NAMALWA (cell line): ENCODE results near the gene YARS1.
"Not testable (repeated sequence)": the region's sequence is repeated elsewhere in the genome, so short reads cannot be mapped to it uniquely, and the experiment has no call there.

ENCODE experiments used
- DNase-seq: peaks from one replicate; pipeline ENCODE4 v3.0.0-alpha.2; 2015; ENCODE audit warnings: low spot score

Gene YARS1

GRCh38 chr1:32817815-32818786 is 943 bp upstream of the YARS1 start:
- DNase-seq, result peak; percentile 61

GRCh38 chr1:32816676-32817158 is 441 bp downstream of the YARS1 start:
- no peak for DNase-seq

- DNase-seq, result no peak
Observed at GRCh38 chr1:32813941-32814739, 3.0 kb downstream of the YARS1 start.

- no peak for DNase-seq
Observed at GRCh38 chr1:32811917-32812316, 5.2 kb downstream of the YARS1 start.

GRCh38 chr1:32811265-32811664 is 5.9 kb downstream of the YARS1 start:
- no peak for DNase-seq

- no peak for DNase-seq
Observed at GRCh38 chr1:32810358-32810757, 6.8 kb downstream of the YARS1 start.

- no peak for DNase-seq
Observed at GRCh38 chr1:32808580-32808979, 8.6 kb downstream of the YARS1 start.

- no peak for DNase-seq
Observed at GRCh38 chr1:32806910-32807523, 10.1 kb downstream of the YARS1 start.

- DNase-seq, result no peak
Observed at GRCh38 chr1:32806290-32806689, 10.9 kb downstream of the YARS1 start.

- DNase-seq, result not testable (repeated sequence)
Observed at GRCh38 chr1:32804460-32804859, 12.7 kb downstream of the YARS1 start.

- no peak for DNase-seq
Observed at GRCh38 chr1:32801096-32801715, 16.0 kb downstream of the YARS1 start.

GRCh38 chr1:32798679-32799416 is 18.3 kb downstream of the YARS1 start:
- DNase-seq, result no peak

GRCh38 chr1:32798191-32798590 is 19.0 kb downstream of the YARS1 start:
- DNase-seq, result no peak

- DNase-seq, result no peak
Observed at GRCh38 chr1:32797456-32797855, 19.7 kb downstream of the YARS1 start.

GRCh38 chr1:32795763-32796162 is 21.4 kb downstream of the YARS1 start:
- not testable (repeated sequence) for DNase-seq

GRCh38 chr1:32791881-32792280 is 25.3 kb downstream of the YARS1 start:
- no peak for DNase-seq

- not testable (repeated sequence) for DNase-seq
Observed at GRCh38 chr1:32789356-32789755, 27.8 kb downstream of the YARS1 start.

- DNase-seq, result peak; percentile 49
Observed at GRCh38 chr1:32786856-32787255, 30.3 kb downstream of the YARS1 start.

GRCh38 chr1:32784817-32785216 is 32.3 kb downstream of the YARS1 start:
- no peak for DNase-seq

- DNase-seq, result no peak
Observed at GRCh38 chr1:32783851-32784250, 33.3 kb downstream of the YARS1 start.

- no peak for DNase-seq
Observed at GRCh38 chr1:32782086-32782485, 35.1 kb downstream of the YARS1 start.
